T-helper 2 cell treated with Interferon-gamma antibody and Interleukin-4, amounts not matched to agents 5 μg/mL and 100 μg/mL, for 36 hours (primary cell): Measurements from ENCODE around the gene ST3GAL3.

Experiments used
- DNase-seq: peaks from one replicate; pipeline ENCODE4 v3.0.0; 2021; ENCODE audit warnings: low spot score
- H3K27ac Mint-ChIP-seq: one replicate; pipeline ENCODE4 v1.8.0; 2021; ENCODE audit warnings: mild to moderate bottlenecking, mixed read lengths
- H3K27me3 Mint-ChIP-seq: one replicate; pipeline ENCODE4 v1.8.0; 2021; ENCODE audit warnings: low read depth, mixed read lengths
- H3K36me3 Mint-ChIP-seq: one replicate; pipeline ENCODE4 v1.8.0; 2021; ENCODE audit warnings: low read depth, mixed read lengths
- H3K4me1 Mint-ChIP-seq: one replicate; pipeline ENCODE4 v1.8.0; 2021; ENCODE audit warnings: low read depth, mixed read lengths
- H3K4me3 Mint-ChIP-seq: one replicate; pipeline ENCODE4 v1.8.0; 2022; ENCODE audit warnings: mild to moderate bottlenecking, moderate library complexity, mixed read lengths
- H3K9me3 Mint-ChIP-seq: one replicate; pipeline ENCODE4 v1.8.0; 2021; ENCODE audit warnings: mixed read lengths

The ST3GAL3 gene

DNA sequence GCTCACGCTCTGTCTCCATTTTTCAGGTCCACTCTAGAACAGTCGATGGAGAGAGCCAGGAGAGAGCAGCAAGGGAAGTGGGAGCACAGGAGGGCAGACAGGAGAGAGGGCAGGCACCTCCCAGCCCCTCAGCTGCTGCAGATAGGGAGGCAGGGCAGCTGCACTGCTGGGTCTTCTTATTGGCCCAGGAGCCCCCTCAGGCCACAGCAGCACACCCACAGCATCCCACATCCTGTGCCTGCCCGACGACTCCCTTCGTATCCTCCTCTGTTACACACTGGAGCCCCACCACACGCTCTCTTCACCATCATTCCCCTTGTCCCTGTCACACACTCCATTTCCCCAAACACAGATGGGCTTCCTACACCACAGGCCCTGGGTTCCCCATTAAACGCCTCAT lies 212.6 kb downstream of the ST3GAL3 start:
- DNase-seq, result no peak
- no peak overlapping the region for H3K4me3 Mint-ChIP-seq
- H3K27me3 Mint-ChIP-seq, result no peaks in the 10 kb centered on the region
- H3K9me3 Mint-ChIP-seq, result no peaks in the 10 kb centered on the region
- peaks cover 5% of the 10 kb centered on the region for H3K4me1 Mint-ChIP-seq
- no peaks in the 10 kb centered on the region for H3K36me3 Mint-ChIP-seq
- no peak overlapping the region for H3K27ac Mint-ChIP-seq

DNA sequence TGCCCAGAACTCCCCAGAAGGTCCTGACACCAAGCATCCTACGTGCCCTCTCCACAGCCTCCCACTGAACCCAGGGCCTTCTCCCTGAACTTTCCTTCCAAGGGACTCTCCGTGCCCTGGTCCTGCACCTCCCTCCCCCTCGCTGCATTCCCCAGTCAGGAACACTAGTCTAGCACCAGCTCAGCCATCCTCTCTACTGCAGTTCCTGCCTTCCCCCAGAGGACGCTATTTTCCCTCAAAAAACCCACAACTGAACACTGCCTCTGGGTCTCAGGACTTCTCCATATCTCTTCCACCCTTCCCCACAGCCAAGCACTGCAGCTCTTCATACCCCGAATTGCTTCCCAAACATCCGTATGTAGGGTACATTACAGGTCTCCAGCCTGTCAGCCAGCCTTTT lies 213.7 kb downstream of the ST3GAL3 start:
- H3K4me3 Mint-ChIP-seq, result no peak overlapping the region
- peaks cover 5% of the 10 kb centered on the region for H3K4me1 Mint-ChIP-seq
- DNase-seq, result no peak
- no peaks in the 10 kb centered on the region for H3K9me3 Mint-ChIP-seq
- H3K36me3 Mint-ChIP-seq, result no peaks in the 10 kb centered on the region
- H3K27me3 Mint-ChIP-seq, result no peaks in the 10 kb centered on the region
- H3K27ac Mint-ChIP-seq, result no peak overlapping the region

DNA sequence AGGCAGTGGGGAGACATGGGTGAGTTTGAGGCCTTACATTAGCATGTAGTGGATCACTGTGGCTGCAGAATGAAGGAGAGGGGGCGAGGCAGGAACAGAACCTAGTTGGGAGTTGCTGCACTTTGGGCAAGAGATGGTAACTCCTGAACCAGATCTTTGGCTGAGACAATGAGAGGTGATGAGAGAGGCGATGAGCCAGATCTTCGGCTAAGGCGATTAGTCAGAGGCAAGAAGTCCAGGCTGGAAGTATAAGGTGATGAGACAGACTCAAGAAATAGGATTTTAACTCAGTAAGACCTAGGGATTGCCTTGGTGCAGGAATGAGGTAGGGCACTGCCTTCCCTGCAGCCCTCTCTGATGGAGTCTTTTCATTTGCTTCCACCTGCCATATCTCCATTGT lies 217.2 kb downstream of the ST3GAL3 start:
- Mint-ChIP-seq H3K4me3 (no peak overlapping the region), H3K36me3 (no peaks in the 10 kb centered on the region), H3K27ac (no peak overlapping the region), H3K4me1 (peaks cover 2% of the 10 kb centered on the region), H3K9me3 (no peaks in the 10 kb centered on the region), H3K27me3 (no peaks in the 10 kb centered on the region)
- DNase-seq, result no peak

DNA sequence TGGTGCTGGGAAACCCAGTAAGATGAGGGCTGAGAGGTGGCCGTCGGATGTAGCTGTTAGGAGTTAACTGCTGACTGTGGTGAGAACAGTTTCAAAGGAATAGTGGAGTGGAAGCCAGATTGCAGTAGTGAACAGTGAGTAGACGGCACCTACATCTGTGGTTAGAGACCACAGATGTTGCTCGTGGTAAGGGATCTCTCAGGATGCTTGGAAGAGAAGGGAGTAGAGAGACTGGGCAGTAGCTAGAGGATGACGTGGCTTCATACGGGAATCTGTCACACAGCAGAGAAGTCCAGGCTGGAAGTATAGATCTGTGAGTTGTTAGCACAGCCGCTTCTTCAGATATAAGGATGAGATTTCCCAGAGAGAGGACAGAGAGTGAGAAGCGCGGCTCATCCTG lies 218.5 kb downstream of the ST3GAL3 start:
- Mint-ChIP-seq H3K4me1 (no peaks in the 10 kb centered on the region), H3K4me3 (no peak overlapping the region), H3K27me3 (no peaks in the 10 kb centered on the region), H3K36me3 (no peaks in the 10 kb centered on the region), H3K27ac (no peak overlapping the region), H3K9me3 (no peaks in the 10 kb centered on the region)
- DNase-seq, result no peak

DNA sequence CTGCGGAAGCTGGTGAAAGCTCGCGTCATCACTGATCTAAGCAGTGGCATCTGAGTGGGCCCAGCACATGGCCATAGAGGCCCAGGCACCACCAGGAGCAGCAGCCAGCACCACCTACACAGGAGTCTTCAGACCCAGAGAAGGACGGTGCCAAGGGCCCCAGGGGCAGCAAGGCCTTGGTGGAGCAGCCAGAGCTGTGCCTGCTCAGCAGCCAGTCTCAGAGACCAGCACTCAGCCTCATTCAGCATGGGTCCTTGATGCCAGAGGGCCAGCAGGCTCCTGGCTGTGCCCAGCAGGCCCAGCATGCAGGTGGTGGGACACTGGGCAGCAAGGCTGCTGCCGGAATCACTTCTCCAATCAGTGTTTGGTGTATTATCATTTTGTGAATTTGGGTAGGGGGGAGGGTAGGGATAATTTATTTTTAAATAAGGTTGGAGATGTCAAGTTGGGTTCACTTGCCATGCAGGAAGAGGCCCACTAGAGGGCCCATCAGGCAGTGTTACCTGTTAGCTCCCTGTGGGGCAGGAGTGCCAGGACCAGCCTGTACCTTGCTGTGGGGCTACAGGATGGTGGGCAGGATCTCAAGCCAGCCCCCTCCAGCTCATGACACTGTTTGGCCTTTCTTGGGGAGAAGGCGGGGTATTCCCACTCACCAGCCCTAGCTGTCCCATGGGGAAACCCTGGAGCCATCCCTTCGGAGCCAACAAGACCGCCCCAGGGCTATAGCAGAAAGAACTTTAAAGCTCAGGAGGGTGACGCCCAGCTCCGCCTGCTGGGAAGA lies 223.0 kb downstream of the ST3GAL3 start:
- no peak overlapping the region for H3K27ac Mint-ChIP-seq
- no peaks in the 10 kb centered on the region for H3K9me3 Mint-ChIP-seq
- no peaks in the 10 kb centered on the region for H3K36me3 Mint-ChIP-seq
- H3K4me1 Mint-ChIP-seq, result peaks cover 6% of the 10 kb centered on the region
- peaks cover 7% of the 10 kb centered on the region for H3K27me3 Mint-ChIP-seq
- H3K4me3 Mint-ChIP-seq, result no peak overlapping the region
- no peak for DNase-seq

DNA sequence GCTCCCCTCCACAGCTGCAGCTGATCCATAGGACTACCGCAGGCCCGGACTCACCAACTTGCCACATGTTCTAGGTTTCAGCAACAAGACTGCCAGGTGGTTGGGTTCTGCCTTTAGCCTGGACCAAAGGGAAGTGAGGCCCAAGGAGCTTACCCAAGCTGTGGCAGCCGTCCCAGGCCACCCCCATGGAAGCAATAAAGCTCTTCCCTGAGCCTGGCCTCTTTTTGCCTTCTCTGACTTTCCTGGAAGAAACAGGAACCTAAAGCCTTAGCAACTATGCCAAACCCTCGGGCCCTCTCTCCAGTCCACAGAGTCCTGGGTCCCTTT lies 223.6 kb downstream of the ST3GAL3 start:
- H3K36me3 Mint-ChIP-seq, result no peaks in the 10 kb centered on the region
- H3K4me3 Mint-ChIP-seq, result no peak overlapping the region
- no peaks in the 10 kb centered on the region for H3K9me3 Mint-ChIP-seq
- no peak overlapping the region for H3K27ac Mint-ChIP-seq
- no peak for DNase-seq
- H3K4me1 Mint-ChIP-seq, result peaks cover 6% of the 10 kb centered on the region
- peaks cover 10% of the 10 kb centered on the region for H3K27me3 Mint-ChIP-seq

DNA sequence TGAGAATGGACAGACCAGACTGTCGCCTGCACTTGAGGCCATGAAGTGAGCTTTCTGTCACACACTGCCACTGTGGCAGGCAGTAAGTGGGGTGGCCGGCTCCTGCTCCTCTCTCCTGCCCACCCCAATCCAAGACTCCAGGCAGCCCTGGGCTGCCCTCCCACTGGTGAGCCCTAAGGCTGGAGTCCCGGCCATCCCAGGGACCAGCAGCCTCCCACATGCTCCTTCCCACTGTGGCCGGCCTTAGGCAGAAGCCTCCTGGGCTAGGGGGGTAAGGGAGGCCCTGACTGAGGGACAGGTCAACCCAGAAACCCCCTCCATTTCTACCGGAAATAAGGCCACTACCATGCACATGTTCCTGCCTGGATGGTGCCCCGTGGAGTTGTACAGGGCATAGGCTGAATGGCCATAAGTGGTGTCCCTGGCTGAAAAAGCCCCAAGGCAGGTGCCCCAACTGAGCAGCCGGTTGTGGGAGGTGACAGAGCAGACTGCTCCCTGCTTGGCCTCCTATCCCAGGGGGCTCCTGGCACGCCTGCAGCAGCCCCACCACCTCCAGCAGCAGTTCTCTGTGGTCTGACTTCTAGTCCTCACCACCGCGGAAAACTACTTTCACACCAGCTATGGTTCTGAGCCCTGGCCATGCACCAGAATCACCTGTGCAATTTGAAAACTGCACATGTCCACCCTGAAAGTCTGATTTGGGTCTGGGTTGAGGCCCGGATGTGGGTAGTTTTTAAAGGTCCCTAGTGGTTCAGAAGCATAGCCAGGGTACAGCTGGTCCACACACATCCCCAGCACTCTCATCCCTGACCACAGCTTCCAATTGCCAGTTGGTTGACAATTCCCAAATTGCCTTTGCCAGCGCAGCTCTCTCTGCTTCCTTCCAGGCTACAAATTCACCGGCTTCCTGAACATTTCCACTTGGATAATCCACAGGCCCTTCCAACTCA lies 224.7 kb downstream of the ST3GAL3 start:
- no peaks in the 10 kb centered on the region for H3K9me3 Mint-ChIP-seq
- H3K27ac Mint-ChIP-seq, result no peak overlapping the region
- H3K4me1 Mint-ChIP-seq, result peaks cover 6% of the 10 kb centered on the region
- H3K36me3 Mint-ChIP-seq, result no peaks in the 10 kb centered on the region
- DNase-seq, result no peak
- no peak overlapping the region for H3K4me3 Mint-ChIP-seq
- peaks cover 12% of the 10 kb centered on the region for H3K27me3 Mint-ChIP-seq

DNA sequence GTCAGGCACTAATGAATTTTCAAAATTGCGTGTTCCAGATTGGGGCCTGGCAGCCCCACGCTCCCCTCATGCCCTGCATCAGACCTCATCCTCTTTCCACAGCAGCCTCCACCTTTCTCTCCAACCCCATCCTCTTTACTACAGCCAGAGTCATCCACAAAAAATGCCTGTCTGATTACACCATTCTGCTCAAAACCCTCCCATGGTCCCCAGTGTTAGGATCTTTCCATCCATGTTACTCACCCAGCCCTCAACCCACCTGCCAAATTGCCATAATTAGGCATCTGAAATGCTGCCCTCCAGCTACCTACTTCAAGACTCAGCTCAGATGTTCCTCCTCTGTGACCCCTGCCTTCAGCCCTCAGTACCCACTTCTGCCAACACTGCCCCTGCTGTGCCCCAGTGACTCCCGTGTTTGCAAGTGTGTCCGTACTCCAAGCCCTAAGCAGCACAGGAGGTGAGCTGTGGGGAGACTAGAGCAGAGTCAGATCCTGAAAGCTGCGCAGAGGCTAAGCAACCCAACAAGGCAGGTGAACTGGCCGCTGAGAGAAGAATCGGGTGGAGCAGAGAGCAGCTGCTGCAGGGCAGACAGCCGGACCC lies 225.6 kb downstream of the ST3GAL3 start:
- no peak for DNase-seq
- no peak overlapping the region for H3K27ac Mint-ChIP-seq
- H3K36me3 Mint-ChIP-seq, result no peaks in the 10 kb centered on the region
- H3K4me3 Mint-ChIP-seq, result no peak overlapping the region
- H3K9me3 Mint-ChIP-seq, result no peaks in the 10 kb centered on the region
- peaks cover 12% of the 10 kb centered on the region for H3K27me3 Mint-ChIP-seq
- peaks cover 6% of the 10 kb centered on the region for H3K4me1 Mint-ChIP-seq

DNA sequence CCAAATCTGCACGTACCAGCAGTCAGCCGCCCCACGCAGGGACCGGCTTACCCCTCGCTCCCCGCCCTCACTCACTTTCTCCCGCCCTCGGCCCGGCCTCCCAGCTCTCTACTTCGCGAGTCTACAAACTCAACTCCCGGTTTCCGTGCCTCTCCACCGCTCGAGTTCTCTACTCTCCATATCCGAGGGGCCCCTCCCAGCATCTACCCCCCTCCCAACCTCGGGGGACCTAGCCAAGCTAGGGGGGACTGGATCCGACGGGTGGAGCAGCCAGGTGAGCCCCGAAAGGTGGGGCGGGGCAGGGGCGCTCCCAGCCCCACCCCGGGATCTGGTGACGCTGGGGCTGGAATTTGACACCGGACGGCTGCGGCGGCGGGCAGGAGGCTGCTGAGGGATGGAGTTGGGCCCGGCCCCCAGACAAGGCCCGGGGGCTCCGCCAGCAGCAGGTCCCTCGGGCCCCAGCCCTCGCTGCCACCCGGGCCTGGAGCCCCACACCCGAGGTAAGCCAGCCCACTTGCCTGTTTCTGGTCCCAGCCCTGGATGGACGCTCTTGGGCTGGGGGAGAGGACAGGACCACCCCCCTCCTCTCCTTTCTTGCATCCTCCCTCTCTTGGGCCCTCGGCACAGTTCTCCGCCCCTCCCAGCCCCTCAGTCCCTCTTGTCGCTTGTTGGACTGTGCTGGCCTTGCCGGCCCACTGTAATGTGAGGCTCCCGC lies 226.2 kb downstream of the ST3GAL3 start, which contains the start of gene ARTN:
Gene ARTN, plus strand, starts transcription at position 416 of the 715 bp plus-strand sequence. CDS start 1,856 bp downstream, outside the sequence.
- no peak for DNase-seq
- H3K4me1 Mint-ChIP-seq, result peaks cover 6% of the 10 kb centered on the region
- no peaks in the 10 kb centered on the region for H3K36me3 Mint-ChIP-seq
- peaks cover 12% of the 10 kb centered on the region for H3K27me3 Mint-ChIP-seq
- no peaks in the 10 kb centered on the region for H3K9me3 Mint-ChIP-seq
- H3K27ac Mint-ChIP-seq, result peak within 1 kb of the TSS; percentile 26
- H3K4me3 Mint-ChIP-seq, result no peak within 1 kb of the TSS

DNA sequence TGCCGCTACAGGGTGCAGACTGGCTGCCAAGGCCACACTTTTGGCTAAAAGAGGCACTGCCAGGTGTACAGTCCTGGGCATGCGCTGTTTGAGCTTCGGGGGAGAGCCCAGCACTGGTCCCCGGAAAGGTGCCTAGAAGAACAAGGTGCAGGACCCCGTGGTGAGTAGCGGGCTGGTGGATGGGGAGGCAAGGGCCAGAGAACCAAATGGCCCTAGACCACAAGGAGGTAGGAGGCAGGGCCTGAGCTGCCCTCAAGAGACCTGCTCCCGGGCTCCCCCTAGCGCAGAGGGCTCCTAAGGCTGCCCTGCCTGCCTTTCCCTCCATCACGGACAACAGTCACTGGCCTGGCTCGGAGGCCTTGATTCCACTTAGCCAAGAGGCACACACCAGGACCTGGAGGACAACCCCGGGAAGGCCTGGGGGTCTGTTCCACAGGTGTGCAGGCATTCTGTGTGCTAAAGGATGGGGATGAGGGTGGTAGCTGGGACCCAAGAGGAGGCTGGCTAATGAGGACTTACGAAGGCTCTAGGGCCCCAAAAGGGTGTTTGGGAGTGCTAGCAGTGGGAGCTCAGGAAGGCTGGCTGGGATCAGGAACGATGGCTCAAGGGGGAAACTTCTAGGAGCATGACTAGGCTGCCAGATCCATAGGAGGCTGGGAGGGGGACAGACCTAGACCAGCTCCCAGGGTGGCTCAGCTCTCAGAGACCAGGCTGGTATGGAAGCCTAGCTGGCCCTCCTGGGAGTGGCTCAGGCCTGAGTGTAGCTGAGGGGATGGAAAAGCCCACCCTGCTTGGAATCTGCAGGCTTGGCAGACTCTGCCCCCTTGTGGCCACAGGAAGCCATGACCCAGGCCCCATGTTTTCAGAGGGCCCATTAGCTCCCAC lies 227.0 kb downstream of the ST3GAL3 start:
- Mint-ChIP-seq H3K36me3 (no peaks in the 10 kb centered on the region), H3K27me3 (peaks cover 12% of the 10 kb centered on the region), H3K4me3 (no peak overlapping the region), H3K4me1 (peaks cover 6% of the 10 kb centered on the region), H3K9me3 (no peaks in the 10 kb centered on the region), H3K27ac (peak overlapping the region; percentile 26)
- DNase-seq, result peak; percentile 41

DNA sequence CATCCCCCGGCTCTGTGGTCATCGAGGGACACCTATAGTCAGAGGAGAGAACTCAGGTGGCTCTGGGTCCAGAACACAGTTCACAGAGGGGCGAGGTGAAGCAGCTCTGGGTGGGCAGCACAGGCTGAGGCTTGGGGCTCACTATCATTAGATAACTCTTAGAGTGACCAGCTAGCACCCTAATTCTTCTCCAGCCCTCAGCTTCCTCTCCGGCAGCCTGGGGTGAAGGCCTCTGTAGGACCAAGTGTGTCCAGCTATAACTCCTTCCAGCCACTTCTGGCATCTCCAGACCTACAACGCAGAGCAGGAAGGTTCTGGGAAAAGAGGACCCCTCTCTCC lies 227.6 kb downstream of the ST3GAL3 start:
- peaks cover 8% of the 10 kb centered on the region for H3K4me1 Mint-ChIP-seq
- DNase-seq, result no peak
- no peak overlapping the region for H3K4me3 Mint-ChIP-seq
- H3K9me3 Mint-ChIP-seq, result no peaks in the 10 kb centered on the region
- no peaks in the 10 kb centered on the region for H3K36me3 Mint-ChIP-seq
- H3K27me3 Mint-ChIP-seq, result peaks cover 12% of the 10 kb centered on the region
- H3K27ac Mint-ChIP-seq, result no peak overlapping the region

DNA sequence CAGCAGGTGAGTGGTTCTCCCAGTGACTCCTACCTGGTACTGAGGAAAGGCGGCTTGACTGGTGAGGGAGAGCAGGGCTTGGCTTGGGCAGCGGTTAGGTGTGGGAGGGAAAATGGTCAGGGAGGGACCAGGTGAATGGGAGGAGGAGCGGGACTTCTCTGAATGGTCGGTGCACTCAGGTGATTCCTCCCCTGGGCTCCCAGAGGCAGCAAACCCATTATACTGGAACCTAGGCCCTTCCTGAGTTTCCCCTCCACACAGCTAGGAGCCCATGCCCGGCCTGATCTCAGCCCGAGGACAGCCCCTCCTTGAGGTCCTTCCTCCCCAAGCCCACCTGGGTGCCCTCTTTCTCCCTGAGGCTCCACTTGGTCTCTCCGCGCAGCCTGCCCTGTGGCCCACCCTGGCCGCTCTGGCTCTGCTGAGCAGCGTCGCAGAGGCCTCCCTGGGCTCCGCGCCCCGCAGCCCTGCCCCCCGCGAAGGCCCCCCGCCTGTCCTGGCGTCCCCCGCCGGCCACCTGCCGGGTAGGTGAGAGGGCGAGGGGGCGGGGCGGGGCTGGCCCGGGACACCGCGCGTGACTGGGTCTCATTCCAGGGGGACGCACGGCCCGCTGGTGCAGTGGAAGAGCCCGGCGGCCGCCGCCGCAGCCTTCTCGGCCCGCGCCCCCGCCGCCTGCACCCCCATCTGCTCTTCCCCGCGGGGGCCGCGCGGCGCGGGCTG lies 228.5 kb downstream of the ST3GAL3 start:
- Mint-ChIP-seq H3K27ac (no peak overlapping the region), H3K36me3 (no peaks in the 10 kb centered on the region), H3K27me3 (peaks cover 12% of the 10 kb centered on the region), H3K4me3 (peak overlapping the region; percentile 1), H3K9me3 (no peaks in the 10 kb centered on the region), H3K4me1 (peaks cover 8% of the 10 kb centered on the region)
- no peak for DNase-seq
